Skeletal muscle cell (primary cell): Measurements from ENCODE around the gene CYTH4.
"Not testable (repeated sequence)": the region's sequence is repeated elsewhere in the genome, so short reads cannot be mapped to it uniquely, and the experiment has no call there.

Experiments used
- DNase-seq: peaks from one replicate; pipeline ENCODE4 v3.0.0-alpha.2; 2010; ENCODE audit warnings: low read depth
- H3K4me3 ChIP-seq: 2 replicates; pipeline ENCODE4 v1.5.1; 2011; ENCODE audit warnings: low read depth, mild to moderate bottlenecking, control low read depth, low read length, moderate library complexity

Gene CYTH4, protein sequence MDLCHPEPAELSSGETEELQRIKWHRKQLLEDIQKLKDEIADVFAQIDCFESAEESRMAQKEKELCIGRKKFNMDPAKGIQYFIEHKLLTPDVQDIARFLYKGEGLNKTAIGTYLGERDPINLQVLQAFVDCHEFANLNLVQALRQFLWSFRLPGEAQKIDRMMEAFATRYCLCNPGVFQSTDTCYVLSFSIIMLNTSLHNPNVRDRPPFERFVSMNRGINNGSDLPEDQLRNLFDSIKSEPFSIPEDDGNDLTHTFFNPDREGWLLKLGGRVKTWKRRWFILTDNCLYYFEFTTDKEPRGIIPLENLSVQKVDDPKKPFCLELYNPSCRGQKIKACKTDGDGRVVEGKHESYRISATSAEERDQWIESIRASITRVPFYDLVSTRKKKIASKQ

GRCh38 chr22:37282385-37282677 is at the start of gene CYTH4:
Gene CYTH4, plus strand, starts transcription at chr22:37282508. Its CDS starts 62 bp downstream, at chr22:37282570.
- DNase-seq = no peak
- no peak within 1 kb of the TSS for H3K4me3 ChIP-seq

DNA sequence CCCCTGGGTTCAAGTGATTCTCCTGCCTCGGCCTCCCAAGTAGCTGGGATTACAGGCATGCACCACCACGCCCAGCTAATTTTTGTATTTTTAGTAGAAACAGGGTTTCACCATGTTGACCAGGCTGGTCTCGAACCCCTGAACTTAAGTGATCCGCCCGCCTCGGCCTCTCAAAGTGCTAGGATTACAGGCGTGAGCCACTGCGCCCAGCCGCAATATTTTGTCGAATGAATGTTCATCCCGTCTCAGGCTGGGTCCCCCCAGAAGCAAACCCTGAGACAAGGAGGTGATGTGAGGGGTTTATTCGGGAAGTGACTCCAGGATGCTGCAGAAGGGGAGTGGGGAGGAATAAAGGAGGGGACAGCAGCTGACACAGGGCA is 48.9 kb upstream of the CYTH4 start:
- not testable (repeated sequence) for DNase-seq, H3K4me3 ChIP-seq

DNA sequence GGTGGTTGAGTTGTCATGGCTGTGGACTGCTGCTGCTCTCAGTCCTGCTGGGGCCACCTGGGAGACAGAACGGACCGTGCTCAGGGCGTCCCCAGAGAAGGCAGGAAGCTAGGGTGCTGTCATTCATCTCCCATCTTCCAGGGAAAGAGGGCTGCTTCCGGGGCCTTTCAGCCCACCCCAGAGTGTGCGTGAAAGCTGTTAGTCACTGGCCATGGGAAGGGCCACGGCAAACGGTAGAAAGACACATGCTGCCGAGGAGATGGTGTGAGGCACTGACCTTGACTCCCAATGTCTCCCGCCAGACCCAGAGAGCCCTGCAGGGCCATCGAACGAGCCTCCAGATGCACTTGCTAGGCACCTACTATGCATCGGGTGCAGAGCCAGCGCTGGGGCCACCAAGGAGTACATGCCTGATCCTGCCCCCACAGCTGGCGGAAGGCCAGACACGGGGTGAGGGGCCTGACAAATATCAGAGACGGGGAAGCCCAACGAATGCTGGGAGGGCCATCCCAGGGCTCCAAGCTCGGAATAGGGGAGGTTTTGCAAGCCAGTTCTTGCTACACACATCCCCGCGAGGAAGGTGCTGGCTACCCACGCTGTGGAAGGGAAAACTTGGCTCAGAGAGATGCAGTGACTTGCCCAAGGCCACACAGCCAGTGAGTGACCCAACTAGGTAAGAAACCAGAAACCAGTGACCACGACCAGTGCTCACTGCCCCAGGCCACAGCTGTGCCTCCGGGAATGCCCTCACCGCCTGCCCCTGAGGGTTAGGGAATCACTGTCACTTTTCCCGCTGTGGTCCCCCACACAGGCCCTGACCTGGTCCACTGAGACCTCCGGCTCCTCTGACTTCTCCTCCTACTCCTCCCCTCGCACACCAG is 48.3 kb upstream of the CYTH4 start:
- H3K4me3 ChIP-seq = no peak overlapping the region
- no peak for DNase-seq

GRCh38 chr22:37234736-37235711 is 47.3 kb upstream of the CYTH4 start:
- DNase-seq = no peak
- H3K4me3 ChIP-seq = no peak overlapping the region

DNA sequence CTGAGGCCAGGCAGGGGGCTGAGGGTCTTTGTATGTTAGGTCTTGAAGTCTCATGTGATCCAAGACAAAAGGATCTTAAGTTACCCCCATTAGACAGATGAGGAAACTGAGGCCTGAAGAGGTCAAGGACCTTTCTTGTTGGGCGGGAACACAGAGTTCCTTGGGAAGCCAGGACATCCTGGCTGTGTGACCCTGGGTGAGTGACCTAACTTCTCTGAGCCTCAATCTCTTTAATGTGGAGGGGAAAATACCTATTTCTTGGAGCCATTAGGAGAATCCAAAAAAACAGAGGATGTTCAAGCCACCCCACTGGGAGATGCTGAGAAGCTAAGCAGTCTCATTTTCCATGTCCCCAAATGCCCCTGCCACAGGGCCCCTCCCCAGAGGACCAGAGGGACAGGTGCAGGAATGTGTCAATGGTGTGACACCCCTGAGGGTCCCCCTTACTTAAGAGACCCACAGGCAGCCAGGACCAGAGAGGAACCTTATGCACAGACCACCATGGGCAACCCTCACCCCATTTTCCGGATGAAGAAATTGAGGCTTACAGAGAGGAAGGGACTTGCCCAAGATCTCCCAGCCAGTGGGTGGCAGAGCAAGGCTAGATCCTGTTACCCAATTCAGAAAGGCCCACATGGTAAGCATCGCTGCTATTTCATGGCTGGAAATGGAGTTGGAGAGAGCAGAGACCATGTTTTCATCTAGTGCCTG is 46.3 kb upstream of the CYTH4 start:
- H3K4me3 ChIP-seq = no peak overlapping the region
- DNase-seq = no peak

GRCh38 chr22:37237371-37238268 is 44.7 kb upstream of the CYTH4 start:
- no peak overlapping the region for H3K4me3 ChIP-seq

GRCh38 chr22:37239336-37240239 is 42.7 kb upstream of the CYTH4 start:
- no peak for DNase-seq

More at GRCh38 chr22:37237371-37238268, 44.7 kb upstream of the CYTH4 start:
- DNase-seq = no peak

DNA sequence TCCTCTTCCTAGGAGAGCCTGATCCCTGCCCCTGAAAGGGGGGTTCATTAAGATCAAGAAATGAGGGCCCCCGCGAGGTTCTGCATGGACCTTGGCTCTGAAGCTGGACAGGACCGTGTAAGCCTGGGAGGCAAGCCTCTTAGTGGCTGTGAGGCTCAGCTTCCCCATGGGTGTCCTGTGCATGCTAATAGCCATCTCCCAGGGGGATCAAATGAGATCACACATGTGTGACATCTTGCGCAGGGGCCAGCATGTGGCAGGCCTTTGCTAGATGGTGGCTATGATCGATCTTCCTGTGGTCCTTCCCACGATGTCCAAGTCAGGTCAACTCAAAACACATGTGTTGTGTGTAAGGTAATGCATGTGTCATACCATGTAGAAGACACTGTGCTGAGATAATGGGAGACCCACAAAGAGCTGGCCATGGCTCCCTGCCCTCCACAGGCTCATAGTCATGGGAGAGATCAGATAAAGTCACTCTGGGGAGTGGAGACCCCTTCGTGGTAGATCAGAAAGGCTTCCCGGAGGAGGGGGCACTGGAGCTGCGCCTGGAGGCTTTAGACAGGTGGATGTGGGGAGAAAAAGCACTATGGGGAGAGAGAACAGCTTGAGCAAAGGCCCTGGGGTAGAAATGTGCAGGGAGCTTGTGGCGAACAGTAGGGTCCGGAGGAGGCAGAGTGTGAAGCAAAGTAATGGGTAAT is 41.9 kb upstream of the CYTH4 start:
- H3K4me3 ChIP-seq = no peak overlapping the region
- no peak for DNase-seq

More at GRCh38 chr22:37239336-37240239, 42.7 kb upstream of the CYTH4 start:
- H3K4me3 ChIP-seq = no peak overlapping the region

- DNase-seq = no peak
Observed at GRCh38 chr22:37240941-37241320, 41.4 kb upstream of the CYTH4 start.

GRCh38 chr22:37241351-37242142 is 40.8 kb upstream of the CYTH4 start:
- no peak for DNase-seq
- H3K4me3 ChIP-seq = no peak overlapping the region

More at GRCh38 chr22:37240941-37241320, 41.4 kb upstream of the CYTH4 start:
- H3K4me3 ChIP-seq = no peak overlapping the region

DNA sequence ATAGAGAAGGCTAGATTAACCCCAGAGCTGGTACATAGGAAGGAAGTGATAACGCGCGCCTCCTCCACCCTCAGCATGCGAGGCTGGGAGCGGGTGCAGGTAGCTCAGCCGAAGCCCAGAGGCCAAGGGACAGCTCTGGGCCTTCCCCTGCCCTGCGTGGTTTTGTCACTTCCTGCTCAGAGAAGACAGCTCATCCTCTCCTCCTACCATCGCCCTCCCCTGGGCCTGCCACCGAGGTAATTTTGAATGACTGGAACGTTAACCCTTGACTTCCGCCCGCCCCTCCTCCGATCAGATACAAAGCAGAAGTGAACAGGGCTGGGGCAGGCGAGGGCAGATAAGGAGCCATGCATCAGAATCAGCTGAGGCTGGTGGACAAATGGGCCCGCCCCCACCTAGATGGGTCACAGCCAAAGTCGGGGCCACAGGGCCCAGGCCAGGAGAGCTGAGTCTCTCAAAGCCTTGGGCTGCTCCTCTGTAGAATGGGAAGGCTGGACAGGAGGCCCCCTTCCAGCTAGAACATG is 39.9 kb upstream of the CYTH4 start:
- H3K4me3 ChIP-seq = no peak overlapping the region

GRCh38 chr22:37243402-37244113 is 38.8 kb upstream of the CYTH4 start:
- H3K4me3 ChIP-seq = peak overlapping the region; percentile 58
- DNase-seq = no peak

More for the DNA sequence above, 39.9 kb upstream of the CYTH4 start:
- DNase-seq = no peak

- peak within 1 kb of the TSS; percentile 58 for H3K4me3 ChIP-seq
- DNase-seq = no peak
Observed at GRCh38 chr22:37244114-37244921, 38.0 kb upstream of the CYTH4 start, which contains the start of gene RAC2. Gene RAC2, minus strand, starts transcription at chr22:37244269. Its CDS starts 121 bp downstream, at chr22:37244148.
